ENCODE results near the gene SPATA24.

Gene SPATA24

DNA sequence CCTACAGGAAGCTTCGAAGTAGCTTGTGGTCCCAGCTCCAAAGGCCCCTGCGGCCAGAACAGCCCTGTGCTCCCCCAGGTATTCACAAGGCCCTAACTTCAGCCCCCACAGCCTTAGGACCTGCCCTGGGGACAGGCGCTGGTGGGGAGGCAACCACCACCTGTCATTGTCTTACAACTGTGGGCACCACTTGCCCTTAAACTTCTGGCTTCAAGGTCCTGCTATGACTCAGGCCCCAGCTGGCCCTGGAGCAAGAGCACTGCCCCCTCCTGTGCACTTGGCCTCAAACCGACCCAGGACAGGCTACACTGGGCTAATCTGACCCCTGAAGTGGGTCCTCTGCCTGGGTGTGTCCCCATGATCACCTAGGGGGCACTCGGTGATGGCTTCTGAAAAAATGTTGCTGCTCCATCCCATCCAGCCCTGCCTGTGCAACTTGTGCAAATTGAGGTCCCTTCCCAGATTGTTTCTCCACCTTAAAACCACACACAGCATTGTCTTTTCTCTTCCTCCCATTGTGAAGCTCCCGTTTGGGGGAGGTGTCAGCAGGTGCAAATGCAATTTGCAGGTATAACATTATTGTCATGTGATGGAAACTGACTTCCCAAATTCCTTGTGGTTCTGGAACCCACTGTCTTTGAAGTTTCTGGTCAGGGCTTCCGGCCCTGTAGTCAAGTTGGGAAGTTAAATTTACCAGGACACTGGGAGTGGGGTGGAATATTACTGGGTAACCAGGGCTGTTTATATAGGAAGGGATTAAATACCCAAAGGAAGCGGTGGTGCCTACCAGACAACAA, 7.8 kb downstream of the SPATA24 start:
- TF ChIP-seq L3MBTL2 (conservative IDR thresholded peaks at IDR 0.05) (no peak), SUZ12 (IDR thresholded peaks at IDR 0.05) (no peak), SP1 (IDR thresholded peaks at IDR 0.05) (no peak), BHLHE40 (IDR thresholded peaks at IDR 0.05; ENCODE audit: borderline replicate concordance) (no peak), CTBP1 (IDR thresholded peaks at IDR 0.05; ENCODE audit: borderline replicate concordance) (no peak), ZNF384 (IDR thresholded peaks at IDR 0.05) (no peak), ARNT (IDR thresholded peaks at IDR 0.05) (no peak), TARDBP (IDR thresholded peaks at IDR 0.05) (no peak), NFRKB (IDR thresholded peaks at IDR 0.05) (no peak), ELF4 (IDR thresholded peaks at IDR 0.05) (no peak), HDGF (IDR thresholded peaks at IDR 0.05; ENCODE audit: borderline replicate concordance) (no peak), FOXA1 (IDR thresholded peaks at IDR 0.05) (no peak), FOXM1 (IDR thresholded peaks at IDR 0.05; ENCODE audit: borderline replicate concordance) (no peak)
- TF ChIP-seq, protein P1, sequence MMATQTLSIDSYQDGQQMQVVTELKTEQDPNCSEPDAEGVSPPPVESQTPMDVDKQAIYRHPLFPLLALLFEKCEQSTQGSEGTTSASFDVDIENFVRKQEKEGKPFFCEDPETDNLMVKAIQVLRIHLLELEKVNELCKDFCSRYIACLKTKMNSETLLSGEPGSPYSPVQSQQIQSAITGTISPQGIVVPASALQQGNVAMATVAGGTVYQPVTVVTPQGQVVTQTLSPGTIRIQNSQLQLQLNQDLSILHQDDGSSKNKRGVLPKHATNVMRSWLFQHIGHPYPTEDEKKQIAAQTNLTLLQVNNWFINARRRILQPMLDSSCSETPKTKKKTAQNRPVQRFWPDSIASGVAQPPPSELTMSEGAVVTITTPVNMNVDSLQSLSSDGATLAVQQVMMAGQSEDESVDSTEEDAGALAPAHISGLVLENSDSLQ (IDR thresholded peaks at IDR 0.05), result no peak
- POLR2A ChIA-PET, result no interaction called here

DNA sequence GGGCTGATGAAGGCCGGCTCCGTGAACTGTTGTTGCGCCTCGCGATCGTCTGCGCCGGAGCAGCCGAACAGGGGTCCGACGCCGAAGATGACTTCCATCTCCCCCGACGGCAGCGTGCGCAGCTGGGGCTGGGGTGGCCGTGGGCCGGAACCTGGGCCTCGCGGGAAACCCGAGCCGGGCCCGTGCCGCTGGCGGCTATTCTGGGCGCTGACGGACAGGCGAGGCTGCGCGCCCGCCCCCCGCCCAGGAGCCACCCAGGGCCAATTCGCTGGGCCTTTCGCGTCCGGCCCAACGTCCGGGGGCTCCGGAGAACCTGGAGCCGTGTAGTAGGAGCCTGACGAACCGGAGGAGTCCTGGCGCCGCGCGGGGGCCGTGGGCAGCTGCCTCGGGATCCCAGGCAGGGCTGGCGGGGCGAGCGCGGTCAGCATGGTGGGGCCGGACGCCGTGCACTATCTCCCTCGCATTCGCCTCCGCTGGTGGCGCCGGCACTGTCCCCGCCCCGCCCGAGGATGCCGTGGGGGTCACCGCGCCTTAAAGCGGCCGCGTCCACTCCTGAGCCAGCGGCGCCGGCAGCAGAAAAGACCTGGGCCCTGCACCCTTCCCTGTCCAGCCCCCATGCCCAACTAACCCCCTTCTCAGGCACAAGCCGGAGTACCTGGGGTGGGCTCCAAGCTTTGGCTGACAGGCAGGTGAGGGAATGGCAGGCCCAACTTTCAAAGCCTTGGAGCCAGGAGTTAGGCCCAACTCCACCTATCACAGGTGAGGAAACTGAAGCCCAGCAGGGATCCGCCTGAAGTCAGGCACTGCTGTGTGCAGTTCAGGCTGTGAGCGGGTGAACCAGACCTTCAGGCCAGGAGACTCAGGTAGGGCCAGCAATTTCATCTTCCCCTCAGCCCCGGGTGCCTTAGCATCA, 9.0 kb downstream of the SPATA24 start, which contains the start of gene PROB1:
TSS of gene PROB1 (minus strand) at position 451 of the 913 bp plus-strand sequence. CDS start at position 428, 23 bp downstream.
- ChIA-PET CTCF (no interaction called here), POLR2A (no interaction called here)
- TF ChIP-seq CTBP1 (IDR thresholded peaks at IDR 0.05; ENCODE audit: borderline replicate concordance), result no peak
- TF ChIP-seq ZNF384 (IDR thresholded peaks at IDR 0.05), result no peak
- TF ChIP-seq HDGF (IDR thresholded peaks at IDR 0.05; ENCODE audit: borderline replicate concordance), result no peak
- TF ChIP-seq LEF1 (IDR thresholded peaks at IDR 0.05; ENCODE audit: borderline replicate concordance), result no peak
- no peak for TF ChIP-seq FOXA1 (IDR thresholded peaks at IDR 0.05)
- DNase-seq (ENCODE audit: extremely low spot score), result no peak

More for the DNA sequence above, 7.8 kb downstream of the SPATA24 start:
- CTCF ChIA-PET, result no interaction called here
- no peak for DNase-seq (ENCODE audit: extremely low spot score)

DNA sequence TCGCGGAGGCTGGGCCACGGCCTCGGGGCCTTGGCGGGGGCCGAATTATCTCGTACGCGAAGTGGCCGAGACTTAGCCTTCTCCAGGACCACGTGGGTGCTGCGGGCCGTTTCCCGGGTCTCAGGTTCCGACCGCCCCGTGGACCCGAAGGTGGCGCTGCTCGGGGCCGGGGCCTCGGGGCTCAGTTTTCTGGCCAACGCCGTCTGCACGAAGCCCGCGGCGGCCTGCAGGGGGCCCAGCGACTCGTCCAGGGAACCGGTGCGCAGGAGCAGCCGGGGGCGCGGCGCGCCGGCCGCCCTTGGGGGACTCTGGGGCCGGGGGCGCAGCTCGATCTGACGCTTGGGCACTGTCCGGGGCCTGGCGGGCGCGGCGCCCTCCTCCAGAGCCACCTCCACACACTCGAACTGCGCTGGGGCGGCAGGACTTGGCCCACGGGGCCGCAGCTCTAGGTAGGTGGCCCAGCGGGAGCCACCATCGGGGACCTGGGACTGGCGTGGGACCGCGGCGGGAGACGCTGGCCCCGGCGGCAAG, 9.7 kb downstream of the SPATA24 start:
- ChIA-PET POLR2A (no interaction called here), CTCF (no interaction called here)
- DNase-seq (ENCODE audit: extremely low spot score), result no peak
- TF ChIP-seq SP1 (IDR thresholded peaks at IDR 0.05), result no peak
- TF ChIP-seq, protein P1 (IDR thresholded peaks at IDR 0.05), result no peak
- no peak for TF ChIP-seq NFRKB (IDR thresholded peaks at IDR 0.05)

DNA sequence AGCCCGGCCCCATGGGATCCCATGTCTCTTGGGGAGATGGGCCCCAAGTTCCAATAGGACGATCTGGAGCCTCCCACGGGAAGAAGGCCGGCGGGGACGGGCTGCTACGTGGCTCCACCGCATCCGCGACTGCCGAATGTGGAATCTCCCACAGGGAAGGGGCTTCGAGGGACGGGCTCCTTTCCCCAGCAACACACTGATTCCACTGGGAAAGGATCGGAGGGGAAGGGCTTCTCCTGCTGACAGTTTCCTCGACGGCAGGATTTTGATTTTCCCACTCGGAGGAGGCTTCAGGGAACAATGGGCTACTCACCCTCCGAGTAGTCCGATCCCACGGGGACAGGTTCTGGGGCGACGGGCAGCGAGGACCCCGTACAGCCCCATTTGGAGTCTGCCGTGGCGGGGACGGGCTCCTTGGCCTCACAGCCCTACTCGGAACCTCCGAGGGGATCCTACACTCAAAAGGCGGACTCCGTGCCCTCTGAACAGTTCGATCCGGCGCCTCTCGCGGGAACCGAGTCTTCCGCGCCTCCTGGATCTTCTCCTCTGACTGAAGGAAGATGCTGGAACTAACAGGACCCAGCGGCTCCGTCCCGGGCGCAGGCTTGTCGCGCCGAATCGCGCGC, 10.3 kb downstream of the SPATA24 start:
- no peak for DNase-seq (ENCODE audit: extremely low spot score)
- POLR2A ChIA-PET, result no interaction called here
- TF ChIP-seq ARNT (IDR thresholded peaks at IDR 0.05) (no peak), SUZ12 (IDR thresholded peaks at IDR 0.05) (no peak), BHLHE40 (IDR thresholded peaks at IDR 0.05; ENCODE audit: borderline replicate concordance) (no peak), LEF1 (IDR thresholded peaks at IDR 0.05; ENCODE audit: borderline replicate concordance) (no peak), TARDBP (IDR thresholded peaks at IDR 0.05) (no peak), ELF4 (IDR thresholded peaks at IDR 0.05) (no peak), CTBP1 (IDR thresholded peaks at IDR 0.05; ENCODE audit: borderline replicate concordance) (no peak), HDGF (IDR thresholded peaks at IDR 0.05; ENCODE audit: borderline replicate concordance) (no peak), NFRKB (IDR thresholded peaks at IDR 0.05) (no peak), L3MBTL2 (conservative IDR thresholded peaks at IDR 0.05) (no peak), ZNF384 (IDR thresholded peaks at IDR 0.05) (no peak), FOXM1 (IDR thresholded peaks at IDR 0.05; ENCODE audit: borderline replicate concordance) (no peak), SP1 (IDR thresholded peaks at IDR 0.05) (no peak), FOXA1 (IDR thresholded peaks at IDR 0.05) (no peak), FOXK2 (IDR thresholded peaks at IDR 0.05) (no peak)
- CTCF ChIA-PET, result no interaction called here

DNA sequence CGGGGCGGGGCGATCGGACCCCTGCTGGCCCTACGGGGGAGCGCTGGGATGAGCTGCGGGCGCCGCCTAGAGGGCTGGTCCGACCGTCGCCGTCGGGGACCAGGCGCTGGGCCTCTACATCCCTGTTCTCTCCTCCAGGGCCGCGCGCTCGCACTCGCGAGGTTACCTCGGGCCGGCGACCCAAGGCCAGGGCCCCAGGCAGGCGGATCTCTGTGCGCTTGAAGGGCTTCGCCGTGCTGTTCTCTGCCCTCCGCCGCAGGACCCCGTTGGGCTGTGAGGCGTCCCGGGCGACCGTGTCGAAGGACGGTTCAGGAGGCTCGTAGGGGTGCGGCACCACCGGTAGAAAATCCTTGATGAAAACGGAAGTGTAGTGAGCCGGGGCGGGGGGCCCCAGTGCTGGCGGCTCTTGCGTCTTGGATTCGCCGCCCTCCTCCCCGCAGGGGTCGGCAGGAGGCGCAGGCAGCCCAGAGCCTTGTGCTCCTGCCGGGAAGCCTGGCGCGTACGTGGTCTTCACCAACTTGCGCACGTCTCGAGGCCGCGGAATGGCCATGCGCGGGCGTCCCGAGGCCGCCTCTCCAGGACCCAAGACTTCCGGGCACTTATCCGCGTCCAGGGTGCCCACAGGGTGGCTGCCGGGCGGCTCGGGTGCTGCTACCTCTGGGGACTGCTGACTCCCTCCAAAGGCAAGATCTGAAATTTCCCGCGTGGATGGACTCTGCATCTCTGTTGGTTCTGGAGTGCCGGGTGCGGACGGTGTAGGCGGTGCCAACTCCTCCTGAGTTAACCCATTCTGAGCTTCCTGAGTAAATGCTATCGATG, 11.0 kb downstream of the SPATA24 start:
- CTCF ChIA-PET, result no interaction called here
- DNase-seq (ENCODE audit: extremely low spot score), result no peak
- no peak for TF ChIP-seq ZNF384 (IDR thresholded peaks at IDR 0.05)
- POLR2A ChIA-PET, result no interaction called here

DNA sequence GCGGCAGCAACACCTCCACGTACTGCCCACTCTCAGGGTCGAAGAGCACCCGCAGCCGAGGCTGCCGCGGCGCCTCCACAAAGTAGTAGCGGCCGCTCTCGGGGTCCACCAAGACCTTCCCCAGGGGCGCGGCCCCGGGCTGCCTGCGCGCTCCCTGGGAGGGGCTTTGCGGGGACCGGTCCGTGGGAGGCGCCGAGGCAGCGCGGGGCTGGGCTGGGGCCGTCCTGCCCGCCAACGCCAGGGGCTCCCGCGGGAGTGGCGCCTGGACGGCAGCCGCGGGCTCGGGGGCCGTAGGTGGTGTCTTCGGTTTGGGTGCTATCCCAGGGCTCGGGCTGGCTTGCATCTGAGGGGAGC, 11.6 kb downstream of the SPATA24 start:
- CTCF ChIA-PET, result no interaction called here

More for the DNA sequence above, 11.6 kb downstream of the SPATA24 start:
- POLR2A ChIA-PET, result interaction anchor here (1.4 kb wide), 1 partner anchor 47 kb away, joined by 3 read pairs; the partner anchor contains the start of gene DNAJC18
- no peak for DNase-seq (ENCODE audit: extremely low spot score)
- TF ChIP-seq NFRKB (IDR thresholded peaks at IDR 0.05) (no peak), ZNF384 (IDR thresholded peaks at IDR 0.05) (no peak), FOXM1 (IDR thresholded peaks at IDR 0.05; ENCODE audit: borderline replicate concordance) (no peak), HDGF (IDR thresholded peaks at IDR 0.05; ENCODE audit: borderline replicate concordance) (no peak), CTBP1 (IDR thresholded peaks at IDR 0.05; ENCODE audit: borderline replicate concordance) (no peak), FOXA1 (IDR thresholded peaks at IDR 0.05) (no peak), L3MBTL2 (conservative IDR thresholded peaks at IDR 0.05) (no peak), SUZ12 (IDR thresholded peaks at IDR 0.05) (no peak), SP1 (IDR thresholded peaks at IDR 0.05) (no peak), ARNT (IDR thresholded peaks at IDR 0.05) (no peak), TARDBP (IDR thresholded peaks at IDR 0.05) (no peak), ELF4 (IDR thresholded peaks at IDR 0.05) (no peak), BHLHE40 (IDR thresholded peaks at IDR 0.05; ENCODE audit: borderline replicate concordance) (no peak), FOXK2 (IDR thresholded peaks at IDR 0.05) (no peak), LEF1 (IDR thresholded peaks at IDR 0.05; ENCODE audit: borderline replicate concordance) (no peak)
- TF ChIP-seq, protein P1 (IDR thresholded peaks at IDR 0.05), result no peak
